GOT3 (cell line): ENCODE measurements around the gene HIVEP2.
A peak's percentile ranks its signal among the peaks of the same experiment; 100 is the strongest.

Source experiments
- DNase-seq: peaks from one replicate; lab custom pipeline; 2025; ENCODE audit warnings: mixed read lengths; lab: John Stamatoyannopoulos, UW

The HIVEP2 gene

DNA sequence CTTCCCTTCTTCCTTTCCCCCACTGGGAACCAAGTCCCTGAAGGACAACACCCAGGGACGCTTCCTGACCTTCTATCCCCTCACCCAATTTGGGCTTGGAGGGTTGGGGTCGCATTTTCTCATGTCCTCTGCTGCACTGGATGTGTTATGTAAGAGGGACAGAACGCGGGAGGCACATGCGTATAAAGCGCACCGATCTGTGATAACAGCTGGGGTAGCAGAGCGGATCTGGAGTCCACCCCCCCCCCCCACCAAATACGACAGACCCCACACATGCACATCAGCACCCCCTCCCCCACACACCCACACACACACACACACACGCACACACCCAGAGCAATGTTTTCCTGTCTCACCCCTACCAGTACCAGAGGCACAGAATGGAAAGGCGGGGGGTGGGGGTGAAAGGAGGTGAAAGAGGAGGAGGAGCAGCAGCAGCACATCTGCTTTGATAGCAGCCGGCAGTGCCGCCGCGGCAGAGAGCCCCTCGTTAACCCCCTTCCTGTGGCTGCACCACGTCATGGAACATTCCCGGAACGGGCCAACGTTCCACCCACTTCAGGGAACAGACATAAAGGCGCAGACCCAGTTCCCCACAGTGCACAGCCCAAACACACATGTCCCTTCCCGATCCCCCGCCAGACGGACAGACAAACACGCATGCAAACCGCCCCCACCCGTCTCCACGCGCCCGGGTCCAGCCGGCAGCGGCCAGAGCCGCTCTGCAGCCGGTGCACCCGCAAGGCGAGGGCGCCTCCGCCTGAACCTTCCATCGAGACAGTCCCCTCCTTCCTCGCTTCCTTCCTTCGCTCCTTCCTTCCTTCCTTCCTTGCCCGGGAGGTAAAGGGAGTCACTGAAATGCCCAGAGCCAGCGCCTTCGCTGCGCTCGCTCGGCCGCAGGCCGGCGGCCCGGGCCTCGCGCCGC is 590 bp downstream of the HIVEP2 start:
- peak; percentile 15 for DNase-seq

- DNase-seq: no peak
These were observed 1.3 kb downstream of the HIVEP2 start for GRCh38 chr6:142943711-142944123.

- DNase-seq: no peak
These were observed 2.2 kb downstream of the HIVEP2 start for GRCh38 chr6:142942805-142943227.

- no peak for DNase-seq
These were observed 2.7 kb downstream of the HIVEP2 start for GRCh38 chr6:142942238-142942637.

GRCh38 chr6:142941018-142941417 is 4.0 kb downstream of the HIVEP2 start:
- DNase-seq: no peak

DNA sequence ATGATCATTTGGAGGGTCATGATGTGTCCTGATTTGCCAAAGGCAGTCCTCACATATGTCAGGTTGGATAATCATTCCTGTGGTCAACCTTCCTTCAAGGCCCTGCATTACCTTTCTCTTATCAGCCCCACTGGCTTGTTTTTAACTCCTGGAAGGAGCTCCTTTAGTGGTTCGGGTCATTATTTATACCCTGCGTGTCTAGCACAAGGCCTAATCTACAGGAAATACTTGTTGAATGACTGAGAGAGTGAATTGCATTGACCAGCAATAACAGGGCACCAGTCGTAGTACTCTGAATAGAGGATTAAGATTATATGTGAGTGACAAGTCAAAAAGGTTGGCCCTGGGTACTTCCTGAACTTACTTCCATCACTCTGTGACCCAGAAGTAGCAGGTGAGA is 4.5 kb downstream of the HIVEP2 start:
- DNase-seq: no peak

- no peak for DNase-seq
These were observed 6.5 kb downstream of the HIVEP2 start for GRCh38 chr6:142938510-142938909.

GRCh38 chr6:142937986-142938385 is 7.0 kb downstream of the HIVEP2 start:
- no peak for DNase-seq

GRCh38 chr6:142935553-142936517 is 9.1 kb downstream of the HIVEP2 start:
- no peak for DNase-seq

- DNase-seq: no peak
These were observed 10.4 kb downstream of the HIVEP2 start for GRCh38 chr6:142934599-142934998.

DNA sequence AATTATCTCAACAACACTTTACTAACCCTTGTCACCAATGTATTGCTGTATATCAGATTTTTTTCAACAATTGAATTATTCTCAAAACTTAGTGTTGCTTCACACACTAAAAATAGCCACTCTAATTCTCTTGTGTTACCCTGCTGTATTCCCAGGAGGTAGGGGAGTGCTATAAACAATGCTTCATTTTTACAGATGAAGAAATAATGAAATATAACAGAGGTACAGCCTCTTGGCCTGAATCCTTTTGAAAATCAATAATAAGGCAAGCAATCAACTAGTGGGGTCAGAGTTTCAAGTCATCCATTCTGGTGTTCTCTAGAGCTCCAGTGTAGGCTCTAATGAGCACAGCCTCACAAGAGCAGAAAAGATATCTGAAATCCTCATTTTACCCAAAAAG is 10.9 kb downstream of the HIVEP2 start:
- DNase-seq: no peak

DNA sequence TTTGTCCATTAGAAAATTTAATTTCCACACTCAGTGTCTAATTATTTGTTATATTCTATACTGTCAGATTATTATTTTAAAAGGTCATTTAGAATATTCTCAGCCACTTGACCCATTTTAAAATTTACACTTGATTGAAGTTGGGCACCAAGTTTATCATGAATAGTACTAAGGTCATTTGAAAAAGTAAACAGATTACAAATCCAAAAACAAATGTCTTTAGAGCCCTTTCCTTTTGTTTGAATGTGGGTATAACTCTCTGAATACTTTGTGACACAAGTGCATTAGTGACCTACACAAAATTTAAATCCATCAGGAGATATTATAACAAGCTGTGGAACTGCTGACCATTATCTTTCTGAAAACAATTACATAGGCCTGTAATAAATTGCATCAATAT is 11.3 kb downstream of the HIVEP2 start:
- no peak for DNase-seq

DNA sequence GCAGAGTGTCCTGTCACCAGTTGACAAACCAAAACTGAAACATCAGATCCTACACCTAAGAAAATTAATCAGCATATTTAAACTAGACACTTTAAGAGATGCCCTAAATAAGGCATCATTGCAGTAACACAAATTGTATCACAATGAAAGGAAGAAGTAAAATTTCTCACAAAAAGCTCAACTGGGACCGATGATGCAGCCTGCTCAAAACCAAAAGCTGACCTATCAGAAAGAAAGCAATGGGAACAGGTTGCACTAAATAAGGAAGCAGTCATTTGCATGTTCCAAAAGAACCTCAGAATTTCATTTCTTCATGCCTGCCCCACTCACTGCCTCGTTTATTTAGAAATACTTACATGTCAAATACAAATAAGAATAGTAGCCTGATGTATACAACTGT is 12.1 kb downstream of the HIVEP2 start:
- DNase-seq: no peak

- no peak for DNase-seq
These were observed 15.1 kb downstream of the HIVEP2 start for GRCh38 chr6:142929751-142930358.

- no peak for DNase-seq
These were observed 17.1 kb downstream of the HIVEP2 start for GRCh38 chr6:142927904-142928303.

DNA sequence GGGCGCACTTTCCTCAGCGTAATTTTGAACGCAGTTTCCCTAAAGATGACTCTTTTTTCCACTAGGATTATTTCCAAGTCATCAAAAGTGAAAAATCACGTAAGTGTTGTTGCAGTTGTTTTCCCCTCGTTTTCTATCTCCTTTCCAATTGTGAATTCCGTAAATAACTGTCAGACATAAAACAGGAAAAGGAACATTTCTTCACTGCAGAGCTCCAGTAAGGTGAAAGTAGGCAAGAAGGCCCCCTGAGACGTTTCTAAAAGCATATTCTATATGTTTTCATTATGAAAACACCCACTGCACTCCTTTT is 17.8 kb downstream of the HIVEP2 start:
- DNase-seq: no peak

DNA sequence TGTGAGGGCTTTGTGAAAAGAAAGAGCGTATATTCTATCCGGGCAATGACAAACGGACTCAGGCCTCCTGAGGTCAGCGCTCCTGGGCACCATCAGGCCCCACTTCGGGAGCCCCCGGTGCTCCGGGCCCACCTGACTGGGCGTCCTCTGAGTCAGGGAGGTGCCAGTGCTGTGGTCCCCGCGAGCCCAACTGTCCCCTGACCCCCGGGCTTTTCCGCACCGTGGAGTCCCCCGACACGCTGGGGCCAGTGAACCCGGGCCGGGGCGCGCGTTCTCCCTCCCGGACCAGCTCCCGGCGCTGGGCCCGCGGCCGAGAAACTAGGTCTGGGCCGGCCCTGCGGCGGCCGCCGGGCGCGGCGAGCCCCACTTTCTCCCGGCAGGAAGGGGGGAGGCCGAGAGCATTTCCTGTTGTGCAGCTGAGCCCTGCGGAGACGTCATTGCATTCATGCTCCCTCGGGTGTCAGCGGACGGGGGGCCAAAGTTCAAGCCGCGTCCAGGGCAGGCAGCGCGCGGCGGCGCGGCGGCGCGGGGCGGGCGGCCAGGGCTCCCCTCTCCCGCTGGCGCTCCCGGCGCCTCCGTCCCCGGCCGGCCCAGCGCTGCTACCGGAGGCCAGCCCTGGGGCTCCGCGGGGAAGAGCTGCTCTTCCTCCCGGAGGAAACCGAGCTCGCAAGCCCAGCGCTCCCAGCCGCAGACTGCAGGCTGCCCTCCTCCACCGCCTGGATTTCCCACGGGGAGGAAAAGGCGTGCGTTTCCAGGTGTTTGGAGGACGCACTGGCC is 18.3 kb downstream of the HIVEP2 start:
- peak; percentile 19 for DNase-seq

- no peak for DNase-seq
These were observed 18.8 kb downstream of the HIVEP2 start for GRCh38 chr6:142926177-142926493.

DNA sequence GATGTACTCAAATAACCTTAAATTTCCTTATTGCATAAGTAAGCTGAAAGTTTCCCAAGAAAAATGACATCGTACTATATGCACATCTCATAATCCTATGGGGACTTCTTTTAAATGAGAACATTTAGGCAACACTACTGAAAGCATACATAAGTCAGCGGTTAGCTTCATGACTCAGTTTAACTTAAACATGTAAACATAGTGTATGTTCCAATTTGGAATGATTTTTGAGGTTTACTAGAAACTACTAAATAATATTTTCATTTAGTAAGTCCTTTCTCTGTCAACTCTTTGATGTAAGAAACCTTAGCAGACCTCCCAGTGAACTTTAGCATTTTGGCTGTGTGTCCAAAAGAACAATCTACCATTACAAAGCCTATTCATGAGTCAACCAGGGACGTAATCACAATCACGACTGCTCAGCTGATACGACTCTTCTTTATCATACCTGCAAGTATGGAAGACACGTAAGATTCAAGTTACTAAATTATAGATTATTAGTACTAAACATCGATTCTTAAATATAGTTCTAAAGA is 19.3 kb downstream of the HIVEP2 start:
- no peak for DNase-seq

DNA sequence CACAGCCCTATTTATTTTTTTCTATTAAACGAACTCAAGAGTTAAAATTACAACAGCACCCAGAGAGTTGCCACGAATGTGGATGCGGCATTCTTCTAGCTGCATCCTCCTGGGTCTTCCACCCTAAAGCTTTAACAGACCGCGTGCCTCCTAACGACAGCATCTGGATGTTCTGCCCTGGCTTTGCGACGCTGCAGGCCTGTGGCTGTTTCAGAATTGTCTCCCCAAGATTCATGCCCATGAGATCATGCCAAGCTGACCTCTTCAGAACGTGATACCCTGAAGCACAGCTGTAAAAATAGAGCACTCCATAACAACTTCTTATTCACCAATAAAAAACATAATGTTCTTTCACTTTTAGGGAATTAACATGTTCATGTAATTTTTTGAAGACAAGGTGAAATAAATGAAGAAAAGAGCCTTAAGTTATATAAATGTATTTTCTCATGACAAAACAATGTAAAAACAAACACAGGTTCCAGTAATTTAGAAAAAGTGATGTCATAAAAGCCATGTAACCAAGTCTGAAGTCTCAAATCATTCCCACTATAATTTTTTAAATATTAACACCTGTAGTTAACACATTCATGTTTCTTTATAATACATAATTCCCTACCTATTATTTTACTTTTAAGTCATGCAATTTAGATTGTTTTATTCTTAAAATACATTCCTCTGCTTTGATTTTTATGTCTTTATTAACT is 26.5 kb downstream of the HIVEP2 start:
- no peak for DNase-seq

- no peak for DNase-seq
These were observed 28.1 kb downstream of the HIVEP2 start for GRCh38 chr6:142916881-142917280.
